GM19452 (cell line): ENCODE measurements around the gene ALK.

ENCODE experiments used
- ATAC-seq: cut with Tn5 transposase; IDR thresholded peaks from one replicate; pipeline ENCODE4 v1.9.1; 2021; ENCODE audit not compliant: unreplicated experiment

ALK gene

DNA sequence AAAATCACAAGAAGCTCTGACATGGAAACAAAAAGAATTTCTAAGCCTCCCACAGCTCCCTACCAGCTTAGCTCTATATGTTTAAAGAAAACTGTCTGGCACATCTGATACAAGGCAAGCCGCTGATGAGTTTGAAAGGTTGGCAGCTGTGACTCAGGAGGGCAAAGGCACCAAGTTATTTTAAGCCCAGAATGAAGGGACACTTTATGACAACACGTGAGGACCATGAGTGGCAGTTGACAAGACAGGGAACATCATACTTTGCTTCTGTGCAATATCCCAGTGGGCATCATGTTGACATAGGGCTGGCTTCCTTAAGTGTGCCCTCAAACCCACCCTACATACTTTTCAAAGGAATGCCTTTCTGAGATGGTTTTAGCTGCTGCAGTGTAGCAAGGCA is 533.3 kb downstream of the ALK start:
- ATAC-seq, result no peak

DNA sequence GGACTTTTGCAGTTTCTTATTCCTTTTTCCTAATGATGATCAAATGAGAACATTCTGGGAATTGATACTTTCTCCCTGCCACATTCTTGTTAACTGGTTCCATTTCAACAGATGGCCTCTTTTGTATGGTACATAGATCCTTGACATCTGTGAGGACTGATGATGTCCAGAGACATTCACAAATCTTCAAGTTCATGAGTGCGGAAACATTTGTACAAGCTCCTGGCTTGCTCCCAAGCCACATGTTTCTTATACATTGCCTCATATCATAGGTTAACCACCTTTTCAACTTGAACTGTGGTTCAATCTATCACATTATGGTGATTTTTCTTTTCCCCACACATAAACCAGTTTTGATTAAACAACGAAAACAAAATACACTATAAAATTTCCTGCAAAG is 538.9 kb downstream of the ALK start:
- ATAC-seq, result no peak

DNA sequence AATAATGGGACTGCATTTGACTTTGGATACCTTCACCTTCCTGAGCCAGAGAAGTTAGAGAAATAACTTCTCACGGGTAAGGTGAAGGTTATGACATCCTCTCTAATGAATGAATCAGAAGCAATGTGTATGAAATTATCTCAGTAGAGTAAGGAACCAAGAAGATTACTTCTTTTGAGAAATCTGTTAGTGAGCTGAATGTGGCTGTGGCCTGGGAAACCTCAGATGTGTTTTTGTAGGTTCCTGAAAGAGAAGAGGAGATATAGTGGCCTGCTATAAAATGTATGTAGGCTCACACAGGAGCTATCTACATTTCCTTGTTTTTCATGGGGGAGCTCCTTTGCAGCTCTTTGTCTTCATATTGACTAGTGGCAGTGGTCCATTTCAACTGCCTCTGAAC is 543.6 kb downstream of the ALK start:
- ATAC-seq, result no peak

DNA sequence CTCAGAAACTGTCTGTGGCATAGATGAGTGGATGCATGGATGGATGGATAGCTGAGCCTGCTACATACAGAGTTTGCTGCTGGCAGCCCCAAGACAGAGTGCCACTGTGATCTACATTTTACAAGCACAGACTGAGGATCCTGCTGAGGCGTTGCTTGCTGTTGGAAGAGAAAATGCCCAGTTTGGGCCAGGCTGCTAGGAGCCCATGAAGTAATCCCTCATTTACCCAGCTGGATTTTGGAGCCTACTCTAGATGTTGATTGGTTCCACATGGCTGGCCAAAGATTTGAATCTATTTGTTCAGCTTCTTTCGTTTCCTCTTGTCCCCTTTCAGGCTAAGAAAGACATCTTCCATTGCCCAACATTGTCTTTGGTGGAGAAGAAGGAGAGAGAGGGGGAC is 544.8 kb downstream of the ALK start:
- no peak for ATAC-seq

DNA sequence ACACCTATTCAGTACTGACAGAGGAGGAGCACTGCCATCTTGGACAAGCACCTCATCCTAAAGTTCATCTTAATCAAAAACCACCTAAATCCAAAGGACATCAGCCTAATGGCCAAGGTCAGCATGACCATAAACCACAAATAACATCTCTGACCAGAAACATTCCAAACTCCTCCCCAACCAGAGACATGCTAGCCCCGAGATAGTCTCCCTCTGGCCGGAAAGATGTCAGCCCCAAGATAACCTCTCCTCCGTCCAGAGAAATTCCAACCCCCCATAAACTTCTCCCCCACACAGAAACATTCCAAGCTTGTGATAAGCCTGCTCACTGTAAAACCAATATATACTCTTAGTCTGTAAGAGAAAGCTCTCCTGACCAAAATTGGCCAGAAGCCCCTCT is 545.5 kb downstream of the ALK start:
- ATAC-seq, result no peak

DNA sequence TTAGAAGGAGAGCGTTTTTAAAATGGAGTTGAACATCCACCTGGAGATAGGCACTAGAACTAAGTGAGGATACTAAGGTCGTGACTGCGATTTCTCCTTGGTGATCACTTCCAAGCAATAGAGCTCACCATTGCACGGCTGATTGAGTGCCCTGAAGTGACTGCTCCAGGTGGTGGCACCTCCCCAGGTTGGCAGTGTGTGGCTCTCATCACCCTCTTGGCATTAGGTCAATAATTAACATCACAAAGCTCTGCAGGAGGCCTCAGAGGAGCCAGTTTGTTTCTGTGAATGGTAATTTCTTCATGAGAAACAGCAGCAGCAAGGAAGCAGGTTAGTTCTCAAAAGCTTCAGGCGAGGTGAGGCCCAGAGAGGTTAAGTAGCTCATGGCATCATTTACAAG is 546.6 kb downstream of the ALK start:
- ATAC-seq, result no peak

DNA sequence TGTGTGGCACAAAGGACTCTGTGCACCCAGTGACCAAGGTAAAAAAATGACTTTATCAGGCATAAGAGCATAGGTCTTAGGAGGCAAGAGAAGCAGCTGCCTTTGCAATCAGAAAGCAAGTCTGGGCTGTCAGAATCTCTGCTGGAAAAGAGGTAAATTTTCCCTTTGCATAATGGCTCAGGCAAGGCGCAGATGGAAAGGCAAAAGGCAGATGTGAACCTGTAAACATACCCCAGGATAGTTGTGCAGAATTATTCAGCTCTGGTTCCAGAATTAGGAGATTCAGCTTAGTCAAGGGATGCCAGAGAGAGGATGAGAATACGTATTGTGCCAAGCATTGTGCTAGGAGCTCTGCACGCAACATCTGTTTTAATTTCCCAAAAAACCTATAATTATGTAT is 547.5 kb downstream of the ALK start:
- no peak for ATAC-seq

DNA sequence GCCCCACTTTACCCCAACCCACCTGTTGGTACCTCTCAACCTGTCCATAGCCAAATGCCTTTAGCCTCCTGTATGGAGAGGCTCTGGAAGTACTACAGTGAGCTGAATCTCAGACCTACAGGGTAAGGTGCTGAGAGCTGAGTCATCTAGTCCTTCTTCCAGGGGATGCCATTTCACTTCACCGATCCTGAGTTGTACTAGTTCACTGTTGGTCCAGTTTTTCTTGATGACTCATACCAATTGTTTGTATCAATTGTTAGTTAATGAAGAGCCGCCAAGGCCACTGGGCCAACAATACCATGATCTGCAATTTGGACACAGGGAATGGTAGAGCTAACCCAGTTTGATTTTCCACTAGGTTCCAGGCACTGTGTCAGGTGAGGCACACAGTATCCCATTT is 549.2 kb downstream of the ALK start:
- ATAC-seq, result no peak

DNA sequence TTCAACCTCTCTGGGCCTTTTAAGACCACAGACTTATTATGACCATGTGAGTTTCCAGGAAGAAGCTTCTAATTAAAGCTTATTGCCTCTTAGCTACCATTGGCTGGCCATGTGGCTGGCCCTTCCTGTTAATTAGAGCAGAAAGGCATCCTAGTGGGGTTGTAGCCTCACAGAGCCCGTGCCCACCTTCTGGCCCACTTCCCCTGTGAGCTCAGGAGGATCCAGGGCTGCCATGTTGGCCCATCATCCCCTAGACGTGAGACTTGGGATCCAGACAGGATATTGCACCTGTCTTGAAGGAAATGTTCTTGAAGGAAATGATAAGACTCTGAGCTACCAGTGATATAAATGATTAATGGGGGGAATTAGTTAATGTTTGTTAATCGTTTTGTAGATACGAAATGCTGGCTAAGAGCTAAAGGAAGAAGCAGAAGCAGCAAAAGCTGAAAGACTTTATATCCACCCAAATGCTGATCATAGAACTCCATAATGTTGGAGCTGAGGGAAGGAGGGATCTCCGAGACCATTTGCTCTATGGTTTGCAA is 550.7 kb downstream of the ALK start:
- ATAC-seq, result no peak

DNA sequence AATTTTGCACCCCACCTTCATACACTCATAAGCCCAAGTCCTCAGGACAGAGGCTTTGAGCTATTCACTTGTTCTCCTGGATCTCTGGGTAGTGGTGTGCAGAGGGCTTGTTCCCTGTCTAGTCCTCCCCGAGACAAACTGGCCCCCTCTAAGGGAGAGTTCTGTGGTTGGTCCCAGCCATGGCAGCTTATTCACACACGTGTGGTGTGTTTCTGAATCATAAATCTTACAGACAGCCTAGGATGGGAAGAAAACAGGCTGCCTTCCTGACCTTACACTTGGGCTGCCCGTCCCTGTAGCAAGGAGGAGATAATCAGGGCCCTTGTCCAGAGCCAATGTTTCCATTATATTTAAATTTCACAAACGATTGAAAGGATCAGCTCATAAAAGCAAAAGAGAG is 551.2 kb downstream of the ALK start:
- no peak for ATAC-seq

DNA sequence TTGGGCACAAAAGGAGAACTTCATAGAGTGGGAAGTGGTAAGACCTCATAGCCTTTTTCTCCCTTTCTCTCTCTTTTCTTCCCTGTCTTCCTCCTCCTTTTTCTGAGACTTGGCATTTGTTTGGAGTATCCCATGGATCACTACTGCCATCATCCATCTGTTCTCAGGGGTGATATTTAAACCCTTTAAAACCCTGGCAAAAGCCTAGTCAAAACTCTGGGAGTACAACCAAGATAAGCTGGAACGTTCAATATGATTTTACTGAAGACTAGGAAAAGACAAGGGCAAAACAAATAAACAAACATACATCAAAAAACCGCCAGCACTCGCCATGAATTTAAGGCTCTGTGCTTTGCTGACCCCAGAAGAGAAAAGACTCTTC is 552.7 kb downstream of the ALK start:
- ATAC-seq, result no peak

DNA sequence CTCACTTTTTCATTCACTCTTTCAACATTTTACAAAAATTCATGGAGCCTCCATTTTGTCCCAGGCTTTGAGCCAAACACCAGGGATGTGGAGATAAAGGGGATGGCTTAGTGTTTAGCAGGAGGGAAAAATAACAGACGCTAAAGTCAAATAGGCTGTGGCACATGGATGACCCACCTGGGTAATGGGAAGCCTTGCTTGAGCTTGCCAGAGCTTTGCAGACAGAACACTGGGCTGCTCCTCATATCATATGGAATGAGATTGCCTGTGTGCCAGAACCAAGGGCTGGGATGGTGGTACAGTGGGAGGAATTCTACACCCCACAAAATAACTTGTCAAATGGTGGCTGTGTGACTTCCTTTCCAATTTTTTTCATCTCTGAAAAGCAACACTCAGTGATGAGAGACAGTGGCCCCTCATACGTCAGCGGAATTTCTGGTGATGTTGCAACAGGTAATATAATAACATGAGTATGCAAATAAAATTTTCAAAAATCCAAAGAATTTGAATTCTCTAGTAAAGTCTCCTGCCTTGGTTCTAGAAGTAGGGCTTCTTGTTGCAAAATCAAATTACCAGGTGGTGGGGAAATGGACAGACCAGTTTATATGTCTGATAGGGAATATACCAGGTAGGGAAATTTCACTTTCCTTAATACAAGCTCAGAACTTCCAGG is 553.3 kb downstream of the ALK start:
- no peak for ATAC-seq

DNA sequence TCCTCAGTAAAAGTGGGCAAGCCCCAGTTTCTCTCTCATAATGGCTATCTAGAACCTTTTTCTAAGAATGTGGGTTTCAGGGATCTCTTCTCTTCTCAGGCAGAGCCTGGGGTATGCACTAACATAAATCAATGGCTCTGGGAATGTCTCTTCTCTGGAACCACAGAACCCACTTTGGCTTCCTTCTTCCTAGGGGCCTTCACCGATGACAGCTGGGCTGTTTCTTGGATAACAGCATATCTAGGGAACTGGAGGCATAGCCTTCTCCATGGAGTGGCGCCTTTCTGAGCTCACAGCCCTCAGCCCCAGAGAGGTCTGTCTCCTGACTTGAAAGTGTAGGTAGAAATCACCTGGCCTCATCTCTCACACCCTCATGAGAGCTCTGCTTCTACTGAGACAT is 558.3 kb downstream of the ALK start:
- ATAC-seq, result no peak

DNA sequence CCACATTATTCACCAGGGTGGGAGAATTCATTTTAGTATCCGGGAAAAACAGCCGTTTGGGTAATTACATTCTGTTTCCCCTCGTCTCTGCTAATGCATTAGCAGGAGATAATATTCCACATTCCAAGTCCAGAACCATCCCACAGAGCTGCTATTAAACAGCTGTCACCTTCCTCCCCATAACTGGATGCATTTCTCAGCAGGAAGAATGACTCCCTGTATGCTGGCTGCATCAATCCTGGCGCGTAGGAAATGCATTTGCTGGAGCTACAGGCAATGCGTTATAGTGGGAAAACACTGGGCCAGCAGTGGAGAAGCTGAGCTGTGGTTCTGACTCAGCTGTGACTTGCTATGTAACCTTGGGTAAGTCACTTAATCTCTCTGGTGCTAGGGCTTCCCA is 560.2 kb downstream of the ALK start:
- no peak for ATAC-seq

DNA sequence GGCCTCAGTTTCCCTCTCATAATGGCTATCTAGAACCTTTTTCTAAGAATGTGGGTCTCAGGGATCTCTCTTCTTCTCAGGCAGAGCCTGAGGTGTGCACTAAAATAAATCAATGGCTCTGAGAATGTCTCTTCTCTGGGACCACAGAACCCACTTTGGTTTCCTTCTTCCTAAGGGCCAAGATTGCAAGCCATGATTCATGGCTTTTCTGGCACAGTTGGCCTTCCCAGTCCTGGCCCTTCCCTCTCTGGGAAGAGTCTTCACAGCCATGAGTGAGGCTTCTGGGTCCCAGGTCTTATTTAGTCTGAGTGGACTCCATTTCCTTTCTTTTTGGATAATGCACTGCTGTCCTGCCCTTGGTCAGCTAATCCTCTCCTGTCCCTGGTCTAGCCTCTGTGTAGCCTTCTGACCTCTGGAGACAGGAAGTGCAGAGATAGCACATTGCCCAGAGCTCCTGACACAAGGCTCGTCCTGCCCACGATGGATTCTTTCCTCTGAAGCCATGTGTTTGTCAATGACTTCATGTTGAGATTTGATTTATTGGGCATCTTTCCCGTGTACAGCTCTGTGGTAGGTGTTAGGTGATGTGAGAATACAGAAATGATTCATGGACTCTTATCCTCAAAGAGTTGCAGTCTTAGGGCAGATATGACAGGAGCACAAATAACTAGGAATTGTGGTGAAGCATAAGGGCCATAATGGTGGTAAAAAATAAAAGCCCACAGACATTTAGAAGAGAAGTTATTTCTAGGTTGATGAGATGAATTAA is 561.2 kb downstream of the ALK start:
- ATAC-seq, result no peak

DNA sequence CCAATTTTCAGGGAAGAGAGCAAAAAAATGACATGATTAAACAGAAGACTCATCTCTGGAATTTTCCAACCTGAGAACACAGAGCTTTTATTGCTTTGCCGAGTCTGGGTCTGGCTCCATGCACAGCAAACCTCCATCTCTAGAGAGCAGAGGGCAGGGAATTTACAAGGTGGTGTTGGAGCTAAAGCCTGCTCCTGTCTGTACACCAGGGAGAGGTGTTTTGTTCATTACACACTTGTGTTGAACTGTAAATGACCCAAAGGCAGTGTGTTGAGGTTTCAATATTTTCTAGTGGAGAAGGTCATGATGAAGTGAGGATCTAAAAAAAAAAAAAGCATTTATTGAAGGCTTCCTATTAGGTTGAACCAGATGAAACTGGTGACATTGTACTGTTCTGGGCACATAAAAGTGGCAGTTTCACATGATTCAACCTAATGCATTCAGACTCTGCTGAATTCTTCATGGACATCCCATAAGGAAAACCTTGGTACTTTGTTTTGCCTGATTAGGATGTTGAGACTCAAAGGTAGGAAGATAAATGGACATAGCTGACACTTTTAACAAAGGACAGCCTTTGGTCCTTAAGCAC is 567.9 kb downstream of the ALK start:
- no peak for ATAC-seq

DNA sequence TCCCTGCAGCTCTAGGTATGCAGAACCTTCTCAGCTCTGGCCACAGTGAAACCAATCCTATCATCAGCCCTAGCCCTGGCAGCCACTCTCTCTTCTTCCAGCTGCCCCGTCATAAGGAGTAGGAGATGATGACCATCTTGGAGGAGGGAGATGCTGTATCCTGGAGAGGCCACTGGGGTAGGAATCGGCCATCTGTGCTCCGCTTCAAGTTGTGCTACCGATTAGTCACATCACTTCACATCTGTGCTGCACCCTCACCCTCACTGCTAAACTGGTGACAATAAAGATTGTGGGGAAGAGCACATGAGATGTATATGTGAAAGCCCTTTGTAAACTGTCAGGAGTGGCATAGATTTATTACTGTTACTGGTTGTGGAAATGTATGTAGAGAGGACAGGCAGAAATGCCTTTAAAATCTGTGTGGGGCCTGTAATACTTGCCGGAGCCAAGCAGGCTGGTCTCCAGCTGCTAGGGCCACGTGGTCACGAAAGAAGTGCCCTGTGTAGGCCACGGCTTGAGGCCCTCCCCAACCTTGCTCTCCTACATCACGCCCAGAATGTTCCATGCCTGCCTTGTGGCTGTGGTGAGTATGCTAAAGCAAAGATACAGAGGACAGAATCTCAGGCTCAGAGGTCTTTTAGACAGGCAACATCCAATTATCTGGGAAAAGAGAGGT is 569.3 kb downstream of the ALK start:
- no peak for ATAC-seq

DNA sequence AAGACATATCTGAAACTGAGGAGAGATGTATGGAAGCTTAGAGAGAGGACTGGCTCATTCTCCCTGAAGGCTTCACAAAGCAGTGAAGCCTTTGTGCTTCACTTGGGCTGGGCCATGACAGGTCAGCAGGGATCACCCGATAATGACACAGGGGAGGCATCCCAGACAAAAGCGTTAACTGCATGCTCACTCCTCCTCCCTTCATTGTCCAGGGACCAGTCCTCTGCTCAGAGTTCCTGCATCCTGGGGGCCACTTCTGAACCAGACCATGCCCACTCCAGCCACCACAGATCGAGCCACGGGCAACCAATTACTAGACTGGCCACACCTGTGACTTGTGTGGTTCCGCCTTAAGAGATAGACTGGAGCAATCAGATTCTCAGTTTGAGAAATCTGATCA is 570.1 kb downstream of the ALK start:
- ATAC-seq, result no peak

DNA sequence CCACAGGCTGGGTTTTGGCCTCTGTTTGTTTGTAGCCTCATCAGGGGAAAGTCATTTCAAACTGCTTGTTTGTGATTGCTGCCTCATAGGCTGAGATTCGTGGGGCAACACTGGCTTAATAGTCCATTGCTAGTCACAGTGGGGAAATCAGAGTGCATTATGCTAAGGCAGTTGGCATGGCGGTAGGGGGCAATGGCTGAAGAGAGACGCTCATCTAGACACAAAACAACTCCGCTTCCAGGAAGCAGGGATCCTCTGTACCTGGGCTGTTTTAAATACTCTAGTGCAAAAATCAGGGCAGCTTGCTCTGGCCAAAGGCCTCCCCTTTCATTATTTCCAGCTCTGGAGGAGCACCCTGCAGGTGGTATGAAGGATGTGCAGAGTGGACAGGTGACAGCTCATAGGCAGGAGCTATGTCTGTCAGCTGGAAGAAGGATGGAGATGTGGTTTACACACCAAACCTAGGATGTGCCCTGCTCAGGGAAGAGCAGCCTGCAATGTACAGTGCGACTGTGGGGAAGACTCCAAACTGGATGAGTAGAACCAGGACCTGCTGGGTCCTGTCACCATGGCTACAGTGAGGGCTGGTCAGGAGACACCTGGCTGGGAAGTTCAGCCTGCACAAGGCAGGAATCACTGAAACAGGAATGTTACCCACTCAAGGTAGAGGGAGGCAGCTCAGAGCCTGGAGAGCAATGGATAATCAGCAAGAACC is 571.9 kb downstream of the ALK start:
- ATAC-seq, result no peak

DNA sequence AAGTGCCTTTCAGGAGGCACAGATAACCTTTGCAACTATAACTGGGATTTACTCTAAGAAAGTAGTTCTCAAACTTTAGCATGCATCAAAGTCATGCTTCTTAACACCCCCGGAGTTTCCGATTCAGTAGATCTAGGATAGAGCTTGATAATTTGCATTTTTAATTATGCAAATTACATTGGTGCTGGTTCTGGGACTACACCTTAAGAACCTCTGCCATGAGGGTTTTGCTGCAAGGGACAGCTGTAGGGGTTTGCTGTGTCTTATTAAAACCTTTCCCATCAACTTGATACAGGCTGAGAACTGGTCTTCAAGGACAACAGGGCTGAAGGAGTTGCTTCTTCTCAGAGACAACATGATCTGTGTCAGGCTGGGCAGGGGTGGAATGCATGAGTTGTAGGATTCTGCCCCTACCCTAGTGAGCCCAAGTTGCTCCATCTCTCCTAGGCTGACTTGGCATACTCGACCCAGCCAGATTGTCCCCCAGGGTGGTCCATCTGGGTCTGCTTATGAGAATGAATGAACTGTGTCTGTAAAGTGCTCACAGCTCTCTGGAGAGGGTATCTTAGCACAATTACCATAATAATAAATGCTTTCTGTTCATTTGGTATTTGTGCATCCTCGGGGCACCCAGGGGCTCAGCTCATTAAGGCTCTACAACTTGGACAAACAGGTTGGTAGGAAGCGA is 573.5 kb downstream of the ALK start:
- ATAC-seq, result no peak

DNA sequence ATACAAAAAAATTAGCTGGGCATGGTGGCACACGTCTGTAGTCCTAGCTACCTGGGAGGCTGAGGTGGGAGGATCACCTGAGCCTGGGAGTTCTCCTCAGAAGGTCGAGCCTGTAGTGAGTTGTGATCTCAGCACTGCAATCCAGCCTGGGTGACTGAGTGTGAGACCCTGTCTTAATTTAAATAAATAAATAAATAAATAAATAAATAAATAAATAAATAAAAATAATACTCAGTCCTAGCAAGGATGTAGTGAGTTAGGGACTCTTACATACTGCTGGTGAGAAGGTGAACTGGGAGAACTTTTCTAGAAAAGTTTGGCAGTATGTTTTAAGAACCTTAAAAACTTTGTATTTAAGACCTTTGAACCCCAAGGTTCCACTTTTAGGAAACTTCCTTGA is 576.1 kb downstream of the ALK start:
- no peak for ATAC-seq
